ENCODE data around the gene RSRP1. TPM values are rescaled to one million over a fixed set of nuclear protein-coding genes. Genes with fewer than 3 reads are reported as not detected.
"Not testable (repeated sequence)": the region's sequence is repeated elsewhere in the genome, so short reads cannot be mapped to it uniquely, and the experiment has no call there.

Gene RSRP1
- polyA plus RNA-seq, 3 donors: 117 to 229 (median 189) TPM

DNA sequence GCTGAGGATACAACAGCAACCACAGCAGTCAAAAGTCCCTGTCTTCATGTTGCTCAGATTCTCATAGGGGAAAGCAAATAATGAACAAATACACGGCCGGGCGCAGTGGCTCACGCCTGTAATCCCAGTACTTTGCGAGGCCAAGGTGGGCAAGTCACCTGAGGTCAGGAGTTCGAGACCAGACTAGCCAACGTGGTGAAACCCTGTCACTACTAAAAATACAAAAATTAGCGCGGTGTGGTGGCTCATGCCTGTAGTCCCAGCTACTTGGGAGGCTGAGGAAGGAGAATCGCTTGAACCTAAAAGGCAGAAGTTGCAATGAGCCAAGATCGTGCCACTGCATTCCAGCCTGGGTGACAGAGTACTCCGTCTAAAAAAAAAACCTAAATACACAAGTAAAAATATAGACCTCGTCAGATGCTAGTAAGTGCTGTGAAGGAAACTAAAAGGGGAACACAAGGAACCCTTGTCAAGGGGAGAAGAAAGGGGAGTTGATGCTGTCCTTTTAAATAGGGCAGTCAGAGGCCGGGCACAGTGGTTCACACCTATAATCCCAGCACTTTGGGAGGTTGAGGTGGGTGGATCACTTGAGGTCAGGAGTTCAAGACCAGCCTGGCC, 21.0 kb upstream of the RSRP1 start:
- DNase-seq: not testable (repeated sequence)

DNA sequence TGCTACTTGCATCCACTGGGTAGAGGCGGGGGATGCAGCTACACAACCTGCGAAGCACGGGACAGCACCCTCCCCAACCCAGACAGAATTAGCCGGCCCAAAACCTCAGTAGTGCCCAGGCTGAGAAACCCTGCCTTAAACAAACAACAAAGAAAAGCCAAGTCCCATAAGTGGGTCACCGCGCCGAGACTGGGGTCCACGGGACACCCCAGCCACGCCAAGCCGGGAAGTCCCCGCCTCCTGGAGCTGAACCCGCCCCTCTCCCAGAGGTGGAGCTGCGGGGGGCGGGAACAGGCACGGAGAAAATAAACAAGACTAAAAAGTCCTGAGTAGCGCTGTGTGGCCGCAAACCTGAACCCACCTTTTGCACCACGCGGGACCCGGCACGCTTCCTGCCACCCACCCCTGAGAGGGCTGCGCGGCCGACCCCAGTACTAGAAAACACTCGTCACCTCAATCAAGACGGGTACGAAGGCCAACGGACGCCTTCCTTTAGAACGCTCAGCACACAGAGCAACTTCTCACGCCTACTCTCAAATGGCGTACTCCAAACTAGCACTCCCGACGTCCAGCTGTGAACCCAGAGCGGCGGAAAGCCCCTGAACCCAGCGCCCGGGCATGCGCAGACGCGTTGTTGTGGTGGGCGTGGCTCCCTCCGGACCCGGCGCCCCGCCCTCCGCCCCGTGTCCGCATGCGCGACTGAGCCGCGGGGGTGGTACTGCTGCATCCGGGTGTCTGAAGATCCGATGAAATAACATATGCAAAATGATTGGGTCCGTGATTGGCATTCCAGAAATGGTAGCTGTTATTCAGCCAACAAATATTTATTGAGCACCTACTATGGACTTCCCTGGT, 20.3 kb upstream of the RSRP1 start:
- DNase-seq: not testable (repeated sequence)

DNA sequence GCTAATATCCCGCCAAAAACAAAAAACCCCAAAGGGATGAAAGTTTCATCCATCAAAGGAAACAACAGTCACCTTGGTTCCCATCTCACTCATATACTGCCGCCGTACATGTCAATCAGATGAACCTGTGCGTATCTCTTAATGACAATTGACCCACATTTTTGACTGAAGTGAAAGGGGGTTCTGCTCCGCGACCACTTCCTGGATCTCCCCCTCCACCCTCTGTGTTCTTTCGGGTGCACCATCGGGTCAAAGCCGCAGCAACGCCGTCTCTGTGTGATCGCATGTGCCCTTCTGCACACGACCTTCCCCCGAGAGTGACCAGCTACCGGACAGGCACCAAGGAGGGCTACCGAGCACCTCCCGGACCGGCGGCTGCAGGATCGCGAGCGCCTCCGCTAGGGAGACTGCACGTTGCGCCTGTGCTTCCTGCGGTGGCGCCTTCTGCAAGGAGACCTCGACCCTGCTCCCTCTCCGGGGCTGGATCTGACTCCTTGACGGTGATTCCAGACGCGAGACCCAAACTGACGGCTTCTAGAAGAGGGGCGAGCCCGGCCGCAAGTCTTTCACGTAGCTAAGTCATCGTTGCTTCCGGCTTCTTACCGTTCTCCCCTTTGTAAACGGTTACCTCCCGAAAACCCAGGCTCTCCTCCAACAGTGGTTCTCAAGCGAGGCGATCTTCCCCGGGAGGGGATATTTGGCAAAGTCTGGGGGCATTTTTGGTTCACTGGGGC, 19.5 kb upstream of the RSRP1 start:
- DNase-seq: not testable (repeated sequence)

DNA sequence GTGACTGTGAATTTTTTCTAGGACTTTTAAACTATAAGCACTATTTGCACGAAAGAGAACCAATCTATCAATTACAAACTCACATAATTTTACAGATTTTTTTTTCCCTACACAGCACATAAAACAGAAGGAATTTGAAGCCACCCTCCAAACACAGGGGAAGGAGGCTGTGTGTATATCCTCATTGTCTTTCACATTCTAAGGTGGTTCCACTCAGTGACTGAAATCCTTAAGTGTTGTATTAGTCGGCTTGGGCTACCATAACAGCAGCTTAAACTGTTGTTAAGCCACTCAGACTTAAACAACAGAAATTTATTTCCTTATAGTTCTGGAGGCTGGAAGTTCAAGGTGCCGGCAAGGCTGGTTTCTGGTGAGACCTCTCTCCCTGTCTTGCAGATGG, 13.1 kb upstream of the RSRP1 start:
- DNase-seq: not testable (repeated sequence)

DNA sequence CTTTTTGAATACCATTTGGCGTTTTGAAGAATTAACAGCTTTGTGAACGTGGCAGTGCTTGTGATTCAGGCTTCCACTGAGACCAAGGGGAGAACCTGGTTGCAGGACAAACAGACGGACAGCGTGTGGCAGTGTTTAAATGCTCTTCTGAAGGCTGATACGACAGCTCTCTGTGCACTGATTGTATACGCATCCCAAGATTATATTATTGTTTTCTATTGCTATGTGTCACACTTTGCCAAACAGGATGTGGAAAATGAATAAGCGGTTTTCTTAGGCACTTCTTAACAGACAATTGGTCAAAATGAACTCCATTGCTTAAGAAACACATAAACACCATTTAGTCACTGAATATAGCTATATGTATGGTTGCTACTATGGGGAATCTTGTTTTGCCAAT, 12.6 kb upstream of the RSRP1 start:
- not testable (repeated sequence) for DNase-seq

DNA sequence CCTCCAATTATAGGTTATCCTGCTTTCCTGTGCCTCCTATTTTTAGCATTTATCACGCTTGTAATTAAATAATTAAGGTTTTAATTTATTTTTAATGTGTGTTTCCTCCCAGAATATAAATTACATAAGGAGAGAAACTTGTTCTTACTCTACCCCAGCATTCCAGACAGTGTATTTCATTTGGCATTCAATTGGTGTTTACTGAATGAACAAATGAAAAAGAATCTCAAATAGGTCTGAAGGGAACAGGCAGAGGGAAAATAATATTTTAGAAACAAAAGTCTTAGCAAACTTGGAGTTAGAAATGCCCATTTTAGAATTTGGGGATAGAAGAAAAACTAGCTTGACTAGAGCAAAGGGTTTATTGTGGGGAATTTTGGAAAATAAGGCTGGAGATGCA, 9.9 kb upstream of the RSRP1 start:
- no peak for DNase-seq

DNA sequence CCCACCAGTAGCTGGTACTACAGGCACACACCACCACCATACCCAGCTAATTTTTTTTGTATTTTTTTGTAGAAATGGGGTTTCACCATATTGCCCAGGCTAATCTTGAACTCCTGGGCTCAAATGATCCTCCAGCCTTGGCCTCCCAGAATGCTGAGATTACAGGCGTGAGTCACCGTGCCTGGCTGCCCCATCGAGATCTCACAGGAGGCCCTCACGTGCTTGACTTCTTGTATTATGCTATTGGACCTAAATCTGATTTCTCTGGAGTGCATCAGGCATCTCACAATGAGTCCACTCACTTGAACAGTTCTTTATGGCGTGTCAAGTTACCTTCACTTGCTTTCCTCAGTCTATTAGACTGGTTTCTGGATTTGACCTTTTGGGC, 9.3 kb upstream of the RSRP1 start:
- DNase-seq: no peak

DNA sequence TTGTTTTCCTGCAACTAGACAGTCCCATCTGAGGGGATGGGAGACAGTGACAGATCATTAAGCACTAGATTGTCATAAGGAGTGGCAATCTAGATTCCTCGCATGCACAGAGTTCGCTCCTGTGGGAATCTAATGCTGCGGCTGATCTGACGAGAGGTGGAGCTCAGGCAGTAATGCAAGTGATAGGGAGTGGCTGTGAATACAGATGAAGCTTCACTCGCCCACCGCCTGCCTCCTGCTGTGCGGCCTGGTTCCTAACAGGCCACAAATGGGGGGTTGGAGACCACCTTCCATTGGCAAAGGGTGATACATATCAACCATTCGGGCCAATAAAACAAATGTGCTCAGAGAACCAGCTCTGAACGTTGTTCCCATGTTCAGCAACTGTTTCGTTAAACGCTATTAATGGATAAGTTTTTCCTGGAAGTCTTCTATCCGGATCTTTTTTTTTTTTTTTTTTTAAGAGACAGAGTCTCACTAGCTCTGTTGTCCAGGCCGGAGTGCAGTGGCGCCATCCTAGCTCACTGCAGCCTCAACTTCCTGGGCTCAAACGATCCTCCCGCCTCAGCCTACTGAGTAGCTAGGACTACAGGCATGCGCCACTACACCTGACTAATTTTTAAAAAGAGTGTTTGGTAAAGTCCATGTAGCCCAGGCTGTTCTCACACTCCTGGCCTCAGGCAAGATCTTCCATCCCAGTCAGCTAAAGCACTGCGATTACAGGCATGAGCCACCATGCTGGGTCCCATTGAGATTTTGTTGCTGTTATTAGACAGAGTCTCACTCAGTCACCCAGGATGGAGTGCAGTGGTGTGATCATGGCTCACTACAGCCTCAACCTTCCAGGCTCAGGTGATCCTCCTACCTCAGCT, 8.7 kb upstream of the RSRP1 start:
- no peak for DNase-seq

DNA sequence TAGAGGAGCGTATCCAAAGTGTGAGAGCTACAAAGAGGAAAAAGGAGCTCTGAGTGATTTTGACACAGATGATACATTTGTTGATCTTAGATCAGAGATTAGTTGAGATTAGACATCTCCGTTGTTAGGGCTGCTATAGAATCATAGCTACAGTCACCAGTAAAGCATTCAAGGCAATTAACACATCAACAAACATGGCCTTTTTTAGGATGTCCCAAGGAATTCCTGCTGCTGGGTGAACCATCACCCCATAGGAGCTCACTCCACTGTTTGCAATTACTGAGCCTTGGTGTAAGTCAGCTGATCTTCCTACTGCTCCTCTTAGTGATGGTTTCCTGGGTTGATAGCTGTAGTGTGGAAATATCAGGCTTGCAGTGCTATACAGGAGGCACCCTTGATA, 6.7 kb upstream of the RSRP1 start:
- no peak for DNase-seq

DNA sequence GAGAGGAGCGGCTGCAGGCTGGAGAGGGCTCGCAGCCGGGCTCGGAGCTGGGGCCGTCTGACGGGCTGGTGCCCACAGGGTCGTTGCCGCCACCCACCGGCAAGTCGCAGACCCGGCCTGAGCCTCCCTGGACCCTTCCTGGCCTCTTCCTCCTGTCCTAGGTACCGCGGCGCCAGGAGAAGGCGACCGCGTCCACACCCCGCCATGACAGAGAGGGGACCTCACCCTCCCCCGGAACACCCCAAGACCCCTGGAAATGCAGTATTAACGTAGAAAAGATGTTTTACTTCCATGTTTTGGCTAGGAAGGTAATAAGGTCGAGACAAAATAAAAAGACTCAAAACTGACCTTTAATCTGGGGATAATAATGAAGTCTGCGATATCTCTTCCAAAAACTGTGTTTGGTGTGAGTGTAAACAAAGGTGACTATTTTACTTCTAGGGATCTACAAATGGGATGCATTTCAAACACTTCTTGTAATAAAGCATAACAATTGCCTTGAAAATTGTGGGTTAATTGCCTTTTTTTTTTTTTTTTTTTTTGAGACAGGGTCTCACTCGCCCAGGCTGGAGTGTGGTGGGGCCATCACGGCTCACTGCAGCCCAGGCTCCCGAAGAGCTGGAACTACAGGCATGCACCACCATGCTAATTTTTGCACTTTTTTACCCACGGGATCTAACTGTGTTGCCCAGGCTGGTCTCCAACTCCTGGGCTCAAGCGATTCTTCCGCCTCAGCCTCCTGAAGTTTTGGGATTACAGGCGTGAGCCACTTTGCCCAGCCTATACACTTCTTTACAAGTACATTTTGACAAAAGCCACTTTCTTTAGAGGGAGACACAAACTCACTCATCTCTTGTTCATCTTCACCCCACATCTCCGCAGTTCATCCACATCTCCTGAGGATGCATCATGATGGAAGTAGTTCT, 838 bp upstream of the RSRP1 start:
- DNase-seq: no peak

DNA sequence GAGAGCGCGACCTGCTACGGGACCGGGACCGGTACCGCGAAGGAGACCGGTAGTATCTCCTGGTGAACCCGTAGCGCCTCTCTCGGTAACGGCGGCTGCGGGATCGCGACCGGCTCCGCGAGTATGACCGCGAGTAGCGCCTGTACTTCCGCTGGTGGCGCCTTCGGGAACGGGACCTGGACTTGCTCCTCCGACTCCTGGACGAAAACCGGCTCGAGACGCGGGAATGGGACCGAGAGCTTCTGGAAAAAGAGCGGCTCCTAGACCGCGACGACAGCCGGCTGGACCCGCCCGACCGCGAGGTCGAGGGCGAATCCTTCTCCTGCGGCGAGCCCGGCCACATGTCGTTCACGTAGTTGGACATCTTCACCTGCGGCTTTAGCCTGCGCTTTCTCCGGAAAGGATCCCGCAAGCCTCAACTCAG, 642 bp downstream of the RSRP1 start:
- no peak for DNase-seq

DNA sequence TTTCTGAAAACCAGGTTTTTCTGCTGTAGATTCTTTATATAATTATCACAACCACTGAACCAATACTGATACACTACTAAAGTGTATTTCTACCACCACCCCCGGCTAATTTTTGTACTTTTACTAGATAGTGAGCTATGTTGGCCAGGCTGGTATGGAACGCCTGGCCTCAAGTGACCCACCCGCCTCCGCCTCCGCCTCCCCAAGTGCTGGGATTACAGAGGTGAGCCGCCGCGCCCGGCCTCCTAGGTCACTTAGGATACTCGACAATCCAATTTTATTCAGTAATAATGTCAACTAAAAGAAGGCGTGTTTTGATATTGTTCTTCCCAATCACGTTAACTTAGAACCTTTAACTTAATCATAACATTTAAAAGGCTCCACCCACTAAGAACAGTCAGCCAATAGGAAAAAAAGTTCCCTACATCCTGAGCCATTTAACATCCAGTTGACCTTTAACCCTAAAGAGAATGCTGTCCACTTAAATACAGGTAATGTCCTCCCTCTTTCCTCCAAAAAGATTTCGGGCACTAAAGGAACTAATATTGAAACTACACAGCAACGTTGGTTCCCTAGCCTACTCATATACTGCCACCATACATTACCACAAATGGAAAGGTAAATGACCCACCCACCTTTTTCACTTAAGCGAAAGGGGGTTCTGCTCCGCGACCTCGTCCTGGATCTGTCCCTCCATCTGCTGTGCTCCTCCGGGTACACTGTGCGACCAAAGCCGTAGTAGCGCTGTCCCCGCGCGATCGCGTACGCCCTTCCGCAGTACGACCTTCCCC, 1.2 kb downstream of the RSRP1 start:
- DNase-seq: no peak

DNA sequence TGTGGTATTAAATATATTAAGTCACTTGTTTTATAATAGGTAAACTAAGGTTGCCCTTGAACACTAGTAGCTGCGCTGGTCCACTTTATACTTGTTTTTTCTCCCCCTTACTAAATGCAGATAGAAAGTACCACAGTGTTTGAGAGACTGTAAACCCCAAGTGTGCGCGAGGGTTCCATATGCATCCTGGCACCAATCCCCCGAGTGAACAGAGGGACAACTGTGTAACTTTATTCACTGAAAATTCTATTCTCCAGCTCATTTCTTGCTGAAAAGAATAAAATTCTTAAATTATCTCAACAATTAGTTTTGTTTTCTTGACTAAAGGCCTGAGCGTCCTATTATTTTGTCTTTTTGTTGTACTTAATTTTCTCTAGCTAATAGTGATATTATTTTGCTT, 1.9 kb downstream of the RSRP1 start:
- no peak for DNase-seq

DNA sequence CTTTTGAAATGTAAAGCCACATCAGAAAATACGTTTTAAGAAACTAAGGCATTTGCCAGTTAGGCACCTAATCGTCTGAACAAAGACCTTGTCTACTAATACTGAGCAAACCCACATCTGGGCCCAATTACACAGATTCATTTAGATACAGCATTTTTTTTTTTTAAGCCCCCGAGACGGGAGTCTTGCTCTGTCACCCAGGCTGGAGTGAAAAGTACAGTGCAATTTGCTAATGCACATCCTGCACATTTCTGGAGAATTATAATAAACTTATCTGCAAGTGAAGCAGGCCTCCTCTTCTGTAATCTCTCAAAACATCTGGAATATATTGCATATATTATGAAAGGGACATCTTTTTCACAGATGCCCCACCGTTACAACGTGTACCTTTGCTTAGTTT, 3.3 kb downstream of the RSRP1 start:
- no peak for DNase-seq

DNA sequence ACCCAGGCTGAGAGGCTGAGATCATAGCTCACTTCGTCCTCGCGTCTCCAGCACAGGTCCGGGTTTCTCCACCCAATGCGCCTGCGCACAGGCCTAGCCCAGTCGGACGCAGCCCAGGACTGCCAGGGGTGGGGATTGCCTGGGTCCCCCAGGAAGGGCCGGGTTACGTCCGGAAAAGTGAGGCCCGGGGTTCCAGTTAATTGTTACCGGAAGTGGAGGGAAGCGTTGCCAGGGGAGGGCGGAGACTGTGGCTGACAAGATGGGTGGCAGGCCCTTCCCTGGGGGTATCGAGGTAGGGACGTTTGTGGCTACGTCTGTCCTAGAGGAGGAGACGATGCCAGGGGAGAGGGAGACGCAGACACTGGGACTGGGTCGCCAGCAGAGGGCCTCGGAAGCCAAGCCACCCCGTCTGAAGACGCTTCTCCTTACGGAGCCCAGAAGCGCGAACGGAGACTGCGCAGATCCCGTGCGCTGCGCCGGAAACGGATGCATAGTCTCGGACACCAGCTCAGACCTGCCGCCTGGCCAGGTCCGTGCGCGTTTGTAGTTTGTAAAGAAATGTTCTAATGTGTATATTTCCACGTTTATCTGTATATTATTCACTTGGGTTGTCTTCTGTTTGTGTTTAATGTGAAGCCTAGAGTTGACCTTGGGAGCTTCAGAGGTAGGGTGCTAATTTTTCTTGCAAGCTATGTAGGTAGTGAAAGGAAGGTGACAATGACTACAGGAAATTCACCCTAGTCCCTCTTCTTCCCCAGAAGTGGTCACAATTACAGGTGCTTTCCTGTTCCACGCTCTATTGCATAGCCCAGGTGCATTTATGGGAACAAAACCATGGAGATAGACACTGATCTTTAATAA, 7.3 kb downstream of the RSRP1 start:
- peak; percentile 87 for DNase-seq

DNA sequence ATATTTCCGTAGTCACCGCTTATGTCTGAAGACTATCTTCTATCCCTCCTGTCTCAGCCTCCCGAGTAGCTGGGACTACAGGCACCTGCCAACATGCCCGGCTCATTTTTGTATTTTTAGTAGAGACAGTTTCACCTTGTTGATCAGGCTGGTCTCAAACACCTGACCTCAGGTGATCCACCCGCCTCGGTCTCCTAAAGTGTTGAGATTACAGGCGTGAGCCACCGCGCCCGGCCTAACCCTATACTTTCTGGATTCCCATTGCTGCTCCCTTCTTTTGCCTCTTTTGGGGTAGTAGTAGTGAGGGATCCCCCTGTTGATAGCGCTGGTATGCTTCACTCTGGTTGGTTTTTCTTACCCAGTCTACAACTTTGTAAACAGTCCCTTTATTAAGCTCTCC, 9.2 kb downstream of the RSRP1 start:
- no peak for DNase-seq

DNA sequence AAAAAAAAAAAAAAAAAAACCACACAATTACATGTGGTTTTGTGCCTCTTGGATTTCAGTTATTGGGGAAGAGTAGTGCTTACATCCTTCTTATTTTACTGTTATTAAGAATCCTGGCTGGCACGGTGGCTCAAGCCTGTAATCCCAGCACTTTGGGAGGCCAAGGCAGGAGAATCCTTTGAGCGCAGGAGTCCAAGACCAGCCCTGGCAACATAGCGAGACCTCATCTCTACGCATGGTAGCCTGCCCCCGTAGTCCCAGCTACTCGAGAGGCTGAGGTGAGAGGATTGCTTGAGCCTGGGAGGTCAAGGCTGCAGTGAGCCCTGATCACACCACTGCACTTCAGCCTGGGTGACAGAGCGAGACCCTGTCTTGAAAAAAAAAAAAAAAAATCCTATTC, 11.0 kb downstream of the RSRP1 start:
- not testable (repeated sequence) for DNase-seq

DNA sequence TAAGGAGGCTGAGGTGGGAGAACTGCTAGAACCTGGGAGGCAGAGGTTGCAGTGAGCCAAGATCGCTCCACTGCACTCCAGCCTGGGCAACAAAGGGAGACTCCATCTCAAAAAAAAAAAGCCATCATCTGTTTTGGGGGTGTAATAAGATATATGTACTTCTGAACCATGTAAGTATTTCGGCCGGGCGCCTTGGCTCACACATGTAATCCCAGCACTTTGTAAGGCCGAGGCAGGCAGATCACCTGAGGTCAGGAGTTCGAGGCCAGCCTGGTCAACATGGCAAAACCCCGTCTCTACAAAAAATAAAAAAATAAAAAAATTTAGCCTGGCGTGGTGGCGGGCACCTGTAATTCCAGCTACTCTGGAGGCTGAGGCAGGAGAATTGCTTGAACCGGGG, 11.8 kb downstream of the RSRP1 start:
- DNase-seq: not testable (repeated sequence)

Measured in renal pelvis (tissue), 4 donors.